K562 (cell line): ENCODE results near the gene ZSCAN2. TPM values are rescaled to one million over a fixed set of nuclear protein-coding genes. Genes with fewer than 3 reads are reported as not detected.

Experiments
- BDP1 ChIP-seq: IDR thresholded peaks from 3 replicates; pipeline ENCODE4 v1.6.1; 2011; ENCODE audit not compliant: insufficient read length, insufficient read depth
- CBFB ChIP-seq: sonication (generic); formaldehyde crosslinking; IDR thresholded peaks from 2 replicates; pipeline ENCODE4 v1.4.0; 2020; ENCODE audit warnings: mild to moderate bottlenecking, missing genetic modification reagents
- CREBBP ChIP-seq: IDR thresholded peaks from one replicate; pipeline ENCODE4 v1.6.1; 2012; ENCODE audit warnings: low read depth, mild to moderate bottlenecking, control low read depth, inconsistent platforms, low read length
- ESRRA ChIP-seq: fragments of 450-650 bp; IDR thresholded peaks from 2 replicates; pipeline ENCODE4 v1.6.1; 2014; ENCODE audit warnings: low read depth, mild to moderate bottlenecking, moderate library complexity, borderline replicate concordance
- FOXM1 ChIP-seq, 2 experiments: fragments of 450-650 bp in 1 of 2; sonication (generic) in 1 of 2; formaldehyde crosslinking in 1 of 2; IDR thresholded peaks; 2 replicates each; pipeline versions ENCODE4 v1.6.1 to v1.9.0; 2017 to 2022; ENCODE audit warnings: low read depth in 2 of 2, mild to moderate bottlenecking in 2 of 2, missing genetic modification reagents in 1 of 2, moderate library complexity in 1 of 2
- GATAD2B ChIP-seq: fragments of 450-650 bp; IDR thresholded peaks from 2 replicates; pipeline ENCODE4 v1.6.1; 2017; ENCODE audit warnings: mild to moderate bottlenecking, borderline replicate concordance
- ILF3 ChIP-seq: fragments of 450-650 bp; IDR thresholded peaks from 2 replicates; pipeline ENCODE4 v1.6.1; 2018; ENCODE audit warnings: antibody characterized with exemption, mild to moderate bottlenecking, moderate library complexity, borderline replicate concordance
- MTA3 ChIP-seq: fragments of 450-650 bp; formaldehyde crosslinking; IDR thresholded peaks from 2 replicates; pipeline ENCODE4 v1.6.1; 2017; ENCODE audit warnings: mild to moderate bottlenecking, borderline replicate concordance
- NCOR1 ChIP-seq: fragments of 450-650 bp; IDR thresholded peaks from 2 replicates; pipeline ENCODE4 v1.6.1; 2016; ENCODE audit warnings: mild to moderate bottlenecking, moderate library complexity
- NFATC3 ChIP-seq: fragments of 450-650 bp; IDR thresholded peaks from 2 replicates; pipeline ENCODE4 v1.6.1; 2017; ENCODE audit warnings: mild to moderate bottlenecking
- NONO ChIP-seq, 2 experiments: fragments of 200-400 bp in 1 of 2; fragments of 450-650 bp in 1 of 2; formaldehyde crosslinking in 1 of 2; IDR thresholded peaks; 2 replicates each; pipeline ENCODE4 v1.6.1; 2017; ENCODE audit warnings: low read depth in 2 of 2, mild to moderate bottlenecking in 2 of 2, moderate library complexity in 2 of 2, low read length in 1 of 2
- NR4A1 ChIP-seq, 2 experiments: fragments of 250-450 bp in 1 of 2; fragments of 450-650 bp in 1 of 2; sonication (Bioruptor Pico) in 1 of 2; IDR thresholded peaks; 2 replicates each; pipeline versions ENCODE4 v1.4.0 to v1.6.1; 2016 to 2020; ENCODE audit warnings: mild to moderate bottlenecking in 2 of 2, missing compliant biosample characterization in 1 of 2, missing genetic modification characterization in 1 of 2, moderate library complexity in 1 of 2
- PCBP2 ChIP-seq: fragments of 200-400 bp; formaldehyde crosslinking; IDR thresholded peaks from 2 replicates; pipeline ENCODE4 v1.6.1; 2018; ENCODE audit warnings: low read length, low read depth, mild to moderate bottlenecking, moderate library complexity; ENCODE audit not compliant: poor library complexity, severe bottlenecking
- PHB ChIP-seq: fragments of 250-450 bp; sonication (Bioruptor Pico); IDR thresholded peaks from 2 replicates; pipeline ENCODE4 v1.5.0; 2021
- PML ChIP-seq: IDR thresholded peaks from 2 replicates; pipeline ENCODE4 v1.6.1; 2012; ENCODE audit warnings: low read length, inconsistent platforms
- PTRF ChIP-seq: fragments of 450-650 bp; IDR thresholded peaks from 2 replicates; pipeline ENCODE4 v1.6.1; 2016; ENCODE audit warnings: mild to moderate bottlenecking, missing genetic modification characterization, missing compliant biosample characterization
- PTTG1 ChIP-seq: fragments of 450-650 bp; IDR thresholded peaks from 2 replicates; pipeline ENCODE4 v1.6.1; 2016; ENCODE audit warnings: low read depth, mild to moderate bottlenecking, missing genetic modification characterization, missing compliant biosample characterization
- RBM25 ChIP-seq: fragments of 200-400 bp; formaldehyde crosslinking; IDR thresholded peaks from 2 replicates; pipeline ENCODE4 v1.6.1; 2018; ENCODE audit warnings: low read length, low read depth, moderate library complexity; ENCODE audit not compliant: severe bottlenecking
- SNIP1 ChIP-seq: fragments of 450-650 bp; IDR thresholded peaks from 2 replicates; pipeline ENCODE4 v1.7.1; 2017; ENCODE audit warnings: low read depth, mild to moderate bottlenecking
- TCFL5 ChIP-seq: fragments of 250-450 bp; sonication (Bioruptor Pico); conservative IDR thresholded peaks from 2 replicates; pipeline ENCODE4 v1.6.1; 2021; ENCODE audit warnings: mild to moderate bottlenecking, moderate library complexity, matching md5 sums
- ZFPM2 ChIP-seq: fragments of 250-450 bp; sonication (Bioruptor Pico); IDR thresholded peaks from 2 replicates; pipeline ENCODE4 v1.5.1; 2022; ENCODE audit warnings: mild to moderate bottlenecking
- ZNF121 ChIP-seq: sonication (generic); formaldehyde crosslinking; conservative IDR thresholded peaks from 2 replicates; pipeline ENCODE4 v1.8.0; 2022; ENCODE audit warnings: missing genetic modification reagents
- ZNF146 ChIP-seq: IDR thresholded peaks from one replicate; pipeline ENCODE4 v1.6.1; 2018; ENCODE audit warnings: missing compliant biosample characterization; ENCODE audit not compliant: unreplicated experiment
- ZNF589 ChIP-seq: fragments of 200-800 bp; sonication (Bioruptor generic); IDR thresholded peaks from 2 replicates; pipeline ENCODE4 v1.6.1; 2016; ENCODE audit warnings: low read depth, missing genetic modification characterization, missing compliant biosample characterization
- ZNF79 ChIP-seq: fragments of 250-450 bp; sonication (Bioruptor Pico); IDR thresholded peaks from 2 replicates; pipeline ENCODE4 v1.4.0; 2020; ENCODE audit warnings: low read depth, mild to moderate bottlenecking, moderate library complexity
- polyA plus RNA-seq, 8 experiments: library from polyadenylated mRNA; depleted of rRNA in 4 of 8; stranded (reverse) in 5 of 8; unstranded in 3 of 8; fragments of >200 nt; fragmentation: Nextera tagmentation in 2 of 8; fragmentation: Illumina TruSeq in 1 of 8; extraction: Ambion mirVana in 2 of 8; extraction: Trizol in 1 of 8; gene quantifications; 2 replicates each; pipeline versions ENCODE4 v1.2.1 to v1.2.3, GENCODE V29; 2011 to 2014; ENCODE audit warnings: inconsistent platforms in 1 of 8, missing spikeins in 1 of 8
- total RNA-seq, 7 experiments: library from RNA; depleted of rRNA in 6 of 7; stranded (reverse); fragments of >200 nt in 6 of 7; fragmentation: Illumina TruSeq in 2 of 7; extraction: Trizol in 2 of 7; gene quantifications; 2 replicates each; pipeline versions ENCODE4 v1.2.1 to v1.2.3, GENCODE V29; 2011 to 2021; ENCODE audit warnings: low replicate concordance in 1 of 7
- TF ChIP-seq, protein P1 (sequence below), 2 experiments: IDR thresholded peaks; 2 replicates each; pipeline ENCODE4 v1.6.1; 2011; ENCODE audit warnings: borderline replicate concordance in 1 of 2, control low read depth in 1 of 2, low read depth in 1 of 2, low read length in 1 of 2, mild to moderate bottlenecking in 1 of 2, mixed read lengths in 1 of 2, moderate library complexity in 1 of 2; ENCODE audit not compliant: insufficient read depth in 1 of 2, insufficient read length in 1 of 2, poor library complexity in 1 of 2, severe bottlenecking in 1 of 2; ENCODE audit errors: extremely low read depth in 1 of 2

The ZSCAN2 gene
- total and polyA plus RNA-seq, 9 of the 15 experiments (the other 6 are each of a cell fraction or from before 2014, with no cell fraction given) = 1.7 to 14.2 (median 6.6) TPM

DNA sequence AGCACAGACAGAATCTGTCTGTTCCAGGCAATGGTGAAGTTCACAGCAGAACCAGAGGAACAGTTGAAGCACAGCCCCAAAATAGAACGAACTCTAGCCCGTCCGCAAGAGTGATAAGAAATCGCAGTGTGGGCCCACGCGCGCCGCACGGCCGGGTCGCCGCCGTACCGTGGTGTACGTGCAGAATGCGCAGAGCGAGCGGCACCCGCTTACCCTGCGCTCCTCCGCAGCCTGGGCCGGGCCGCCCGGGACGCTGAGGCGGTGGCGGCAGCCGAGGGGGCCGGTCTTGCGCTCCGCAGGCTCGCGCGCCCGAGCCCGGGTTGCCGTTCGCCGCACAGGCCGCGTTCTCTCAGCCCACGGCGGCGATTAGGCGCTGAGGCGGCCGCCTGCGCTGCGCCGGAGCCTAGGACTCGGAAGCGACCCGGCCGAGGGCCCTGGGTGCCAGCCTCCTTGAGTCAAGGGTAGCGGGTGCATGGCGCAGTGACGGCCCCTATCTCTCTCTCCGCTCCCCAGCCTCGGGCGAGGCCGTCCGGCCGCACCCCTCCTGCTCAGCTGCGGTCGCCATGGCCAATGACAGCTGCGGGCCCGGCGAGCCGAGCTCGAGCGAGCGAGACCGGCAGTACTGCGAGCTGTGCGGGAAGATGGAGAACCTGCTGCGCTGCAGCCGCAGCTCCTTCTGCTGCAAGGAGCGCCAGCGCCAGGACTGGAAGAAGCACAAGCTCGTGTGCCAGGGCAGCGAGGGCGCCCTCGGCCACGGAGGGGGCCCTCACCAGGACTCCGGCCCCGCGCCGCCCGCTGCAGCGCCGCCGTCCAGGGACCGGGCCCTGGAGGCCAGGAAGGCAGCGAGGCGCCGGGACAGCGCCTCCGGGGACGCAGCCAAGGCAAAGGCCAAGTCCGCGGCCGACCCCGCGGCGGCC is 32.8 kb downstream of the ZSCAN2 start (continued):
- TF ChIP-seq TCFL5 (CRISPR knock-in tag) (no peak), ZNF589 (CRISPR knock-in tag) (no peak), ILF3 (no peak), FOXM1 (IDR thresholded peaks at IDR 0.05; ENCODE audit: low read depth) (no peak), FOXM1 (CRISPR knock-in tag; IDR thresholded peaks at IDR 0.05; ENCODE audit: low read depth) (0 out of 2 replicates have a peak, but pooled peaks have one; percentile 11), NCOR1 (no peak), MTA3 (no peak; the same call in 1 of the 2 replicates), NONO (IDR thresholded peaks at IDR 0.05; ENCODE audit: low read depth in 2 of 2, low read length in 1 of 2) (peak in 1 of 2 experiments; percentile 44; a peak in 2 of 4 replicates), CREBBP (no peak), PCBP2 (no peak), ZNF146 (CRISPR knock-in tag) (no peak), CBFB (no peak), NR4A1 (CRISPR knock-in tag; IDR thresholded peaks at IDR 0.05) (no peak), NR4A1 (tag; IDR thresholded peaks at IDR 0.05) (no peak), GATAD2B (no peak), RBM25 (no peak), PHB (no peak), PTRF (tag) (no peak), NFATC3 (peak; percentile 99), ESRRA (no peak), BDP1 (no peak), SNIP1 (peak; percentile 91), PML (no peak), ZNF79 (CRISPR knock-in tag) (no peak), ZFPM2 (CRISPR knock-in tag) (no peak), ZNF121 (CRISPR knock-in tag) (no peak), PTTG1 (tag) (no peak)
- TF ChIP-seq, protein P1, sequence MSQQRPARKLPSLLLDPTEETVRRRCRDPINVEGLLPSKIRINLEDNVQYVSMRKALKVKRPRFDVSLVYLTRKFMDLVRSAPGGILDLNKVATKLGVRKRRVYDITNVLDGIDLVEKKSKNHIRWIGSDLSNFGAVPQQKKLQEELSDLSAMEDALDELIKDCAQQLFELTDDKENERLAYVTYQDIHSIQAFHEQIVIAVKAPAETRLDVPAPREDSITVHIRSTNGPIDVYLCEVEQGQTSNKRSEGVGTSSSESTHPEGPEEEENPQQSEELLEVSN (IDR thresholded peaks at IDR 0.05; ENCODE audit: borderline replicate concordance in 1 of 2, extremely low read depth in 1 of 2, insufficient read depth in 1 of 2, insufficient read length in 1 of 2, low read depth in 1 of 2, low read length in 1 of 2, poor library complexity in 1 of 2, severe bottlenecking in 1 of 2) = peak; percentile 23 to 55
